ENCODE results near the gene DYNC2LI1.
"Not testable (repeated sequence)": the region's sequence is repeated elsewhere in the genome, so short reads cannot be mapped to it uniquely, and the experiment has no call there.

Gene DYNC2LI1

GRCh38 chr2:43773876-43774613, at the start of gene DYNC2LI1:
TSS of gene DYNC2LI1 (plus strand) at chr2:43774039. CDS start at chr2:43774139, 100 bp downstream.
- Histone ChIP-seq H3K27me3 (ENCODE audit: control insufficient read depth in 1 of 2, insufficient read depth in 2 of 2, low read length in 2 of 2) (no peaks in the 10 kb centered on the region), H3K4me3 (ENCODE audit: low read depth in 1 of 2, low read length in 2 of 2) (peak within 1 kb of the TSS; percentile 91 to 96), H3K27ac (ENCODE audit: low read depth, low read length) (peak within 1 kb of the TSS; percentile 83), H3K36me3 (ENCODE audit: control insufficient read depth in 1 of 2, insufficient read depth in 2 of 2, low read length in 2 of 2) (peaks cover 4% of the 10 kb centered on the region in 2 donors), H3K9ac (ENCODE audit: low read depth in 1 of 2, low read length in 2 of 2) (peak within 1 kb of the TSS; percentile 81 to 87), H3K9me3 (ENCODE audit: control insufficient read depth in 1 of 2, low read length in 2 of 2) (no peaks in the 10 kb centered on the region), H3K4me1 (ENCODE audit: control insufficient read depth in 1 of 2, insufficient read depth in 2 of 2, low read length in 2 of 2) (no peaks in the 10 kb centered on the region)

GRCh38 chr2:43724728-43725526, 48.9 kb upstream of the DYNC2LI1 start:
- Histone ChIP-seq H3K27ac (ENCODE audit: low read depth, low read length) (no peak overlapping the region), H3K27me3 (ENCODE audit: control insufficient read depth in 1 of 2, insufficient read depth in 2 of 2, low read length in 2 of 2) (no peaks in the 10 kb centered on the region), H3K4me3 (ENCODE audit: low read depth in 1 of 2, low read length in 2 of 2) (no peak overlapping the region), H3K36me3 (ENCODE audit: control insufficient read depth in 1 of 2, insufficient read depth in 2 of 2, low read length in 2 of 2) (no peaks in the 10 kb centered on the region), H3K9ac (ENCODE audit: low read depth in 1 of 2, low read length in 2 of 2) (no peak overlapping the region), H3K4me1 (ENCODE audit: control insufficient read depth in 1 of 2, insufficient read depth in 2 of 2, low read length in 2 of 2) (no peaks in the 10 kb centered on the region), H3K9me3 (ENCODE audit: control insufficient read depth in 1 of 2, low read length in 2 of 2) (no peaks in the 10 kb centered on the region)

- Histone ChIP-seq H3K4me1 (ENCODE audit: control insufficient read depth in 1 of 2, insufficient read depth in 2 of 2, low read length in 2 of 2) (no peaks in the 10 kb centered on the region), H3K4me3 (ENCODE audit: low read depth in 1 of 2, low read length in 2 of 2) (no peak overlapping the region), H3K27me3 (ENCODE audit: control insufficient read depth in 1 of 2, insufficient read depth in 2 of 2, low read length in 2 of 2) (no peaks in the 10 kb centered on the region), H3K27ac (ENCODE audit: low read depth, low read length) (no peak overlapping the region), H3K9me3 (ENCODE audit: control insufficient read depth in 1 of 2, low read length in 2 of 2) (no peaks in the 10 kb centered on the region), H3K9ac (ENCODE audit: low read depth in 1 of 2, low read length in 2 of 2) (no peak overlapping the region), H3K36me3 (ENCODE audit: control insufficient read depth in 1 of 2, insufficient read depth in 2 of 2, low read length in 2 of 2) (no peaks in the 10 kb centered on the region)
Observed at GRCh38 chr2:43725711-43726246, 48.1 kb upstream of the DYNC2LI1 start.

- H3K27me3 ChIP-seq (ENCODE audit: control insufficient read depth in 1 of 2, insufficient read depth in 2 of 2, low read length in 2 of 2); H3K36me3 ChIP-seq (ENCODE audit: control insufficient read depth in 1 of 2, insufficient read depth in 2 of 2, low read length in 2 of 2): not testable (repeated sequence)
Observed at GRCh38 chr2:43726961-43727633, 46.7 kb upstream of the DYNC2LI1 start.

GRCh38 chr2:43727634-43728014, 46.2 kb upstream of the DYNC2LI1 start:
- Histone ChIP-seq H3K4me1 (ENCODE audit: control insufficient read depth in 1 of 2, insufficient read depth in 2 of 2, low read length in 2 of 2) (no peaks in the 10 kb centered on the region), H3K9me3 (ENCODE audit: control insufficient read depth in 1 of 2, low read length in 2 of 2) (no peaks in the 10 kb centered on the region), H3K4me3 (ENCODE audit: low read depth in 1 of 2, low read length in 2 of 2) (no peak overlapping the region), H3K36me3 (ENCODE audit: control insufficient read depth in 1 of 2, insufficient read depth in 2 of 2, low read length in 2 of 2) (no peaks in the 10 kb centered on the region), H3K27ac (ENCODE audit: low read depth, low read length) (no peak overlapping the region), H3K9ac (ENCODE audit: low read depth in 1 of 2, low read length in 2 of 2) (no peak overlapping the region), H3K27me3 (ENCODE audit: control insufficient read depth in 1 of 2, insufficient read depth in 2 of 2, low read length in 2 of 2) (no peaks in the 10 kb centered on the region)

More at GRCh38 chr2:43726961-43727633, 46.7 kb upstream of the DYNC2LI1 start:
- not testable (repeated sequence) for H3K9me3 ChIP-seq (ENCODE audit: control insufficient read depth in 1 of 2, low read length in 2 of 2); H3K9ac ChIP-seq (ENCODE audit: low read depth in 1 of 2, low read length in 2 of 2); H3K27ac ChIP-seq (ENCODE audit: low read depth, low read length); H3K4me1 ChIP-seq (ENCODE audit: control insufficient read depth in 1 of 2, insufficient read depth in 2 of 2, low read length in 2 of 2); H3K4me3 ChIP-seq (ENCODE audit: low read depth in 1 of 2, low read length in 2 of 2)

GRCh38 chr2:43729491-43730174, 44.2 kb upstream of the DYNC2LI1 start:
- H3K4me1 ChIP-seq (ENCODE audit: control insufficient read depth in 1 of 2, insufficient read depth in 2 of 2, low read length in 2 of 2), result no peaks in the 10 kb centered on the region
- no peak overlapping the region for H3K27ac ChIP-seq (ENCODE audit: low read depth, low read length)
- no peaks in the 10 kb centered on the region for H3K9me3 ChIP-seq (ENCODE audit: control insufficient read depth in 1 of 2, low read length in 2 of 2)
- H3K9ac ChIP-seq (ENCODE audit: low read depth in 1 of 2, low read length in 2 of 2), result no peak overlapping the region
- H3K36me3 ChIP-seq (ENCODE audit: control insufficient read depth in 1 of 2, insufficient read depth in 2 of 2, low read length in 2 of 2), result no peaks in the 10 kb centered on the region
- no peaks in the 10 kb centered on the region for H3K27me3 ChIP-seq (ENCODE audit: control insufficient read depth in 1 of 2, insufficient read depth in 2 of 2, low read length in 2 of 2)
- no peak overlapping the region for H3K4me3 ChIP-seq (ENCODE audit: low read depth in 1 of 2, low read length in 2 of 2)

- H3K9ac ChIP-seq (ENCODE audit: low read depth in 1 of 2, low read length in 2 of 2), result no peak overlapping the region
- H3K4me1 ChIP-seq (ENCODE audit: control insufficient read depth in 1 of 2, insufficient read depth in 2 of 2, low read length in 2 of 2), result no peaks in the 10 kb centered on the region
- H3K4me3 ChIP-seq (ENCODE audit: low read depth in 1 of 2, low read length in 2 of 2), result no peak overlapping the region
- no peaks in the 10 kb centered on the region for H3K36me3 ChIP-seq (ENCODE audit: control insufficient read depth in 1 of 2, insufficient read depth in 2 of 2, low read length in 2 of 2)
- H3K9me3 ChIP-seq (ENCODE audit: control insufficient read depth in 1 of 2, low read length in 2 of 2), result no peaks in the 10 kb centered on the region
- no peaks in the 10 kb centered on the region for H3K27me3 ChIP-seq (ENCODE audit: control insufficient read depth in 1 of 2, insufficient read depth in 2 of 2, low read length in 2 of 2)
- H3K27ac ChIP-seq (ENCODE audit: low read depth, low read length), result no peak overlapping the region
Observed at GRCh38 chr2:43731211-43731610, 42.6 kb upstream of the DYNC2LI1 start.

- Histone ChIP-seq H3K27me3 (ENCODE audit: control insufficient read depth in 1 of 2, insufficient read depth in 2 of 2, low read length in 2 of 2) (no peaks in the 10 kb centered on the region), H3K9me3 (ENCODE audit: control insufficient read depth in 1 of 2, low read length in 2 of 2) (no peaks in the 10 kb centered on the region), H3K4me3 (ENCODE audit: low read depth in 1 of 2, low read length in 2 of 2) (no peak overlapping the region), H3K4me1 (ENCODE audit: control insufficient read depth in 1 of 2, insufficient read depth in 2 of 2, low read length in 2 of 2) (no peaks in the 10 kb centered on the region), H3K9ac (ENCODE audit: low read depth in 1 of 2, low read length in 2 of 2) (no peak overlapping the region), H3K36me3 (ENCODE audit: control insufficient read depth in 1 of 2, insufficient read depth in 2 of 2, low read length in 2 of 2) (no peaks in the 10 kb centered on the region), H3K27ac (ENCODE audit: low read depth, low read length) (no peak overlapping the region)
Observed at GRCh38 chr2:43736637-43737036, 37.2 kb upstream of the DYNC2LI1 start.

- Histone ChIP-seq H3K4me1 (ENCODE audit: control insufficient read depth in 1 of 2, insufficient read depth in 2 of 2, low read length in 2 of 2) (no peaks in the 10 kb centered on the region), H3K9ac (ENCODE audit: low read depth in 1 of 2, low read length in 2 of 2) (no peak overlapping the region), H3K27ac (ENCODE audit: low read depth, low read length) (no peak overlapping the region), H3K9me3 (ENCODE audit: control insufficient read depth in 1 of 2, low read length in 2 of 2) (no peaks in the 10 kb centered on the region), H3K27me3 (ENCODE audit: control insufficient read depth in 1 of 2, insufficient read depth in 2 of 2, low read length in 2 of 2) (no peaks in the 10 kb centered on the region), H3K4me3 (ENCODE audit: low read depth in 1 of 2, low read length in 2 of 2) (no peak overlapping the region), H3K36me3 (ENCODE audit: control insufficient read depth in 1 of 2, insufficient read depth in 2 of 2, low read length in 2 of 2) (no peaks in the 10 kb centered on the region)
Observed at GRCh38 chr2:43737097-43737854, 36.6 kb upstream of the DYNC2LI1 start.

Measured in duodenal mucosa (tissue), 2 donors.